ENCODE results near the gene TMEM184C. TPM values are rescaled to one million over a fixed set of nuclear protein-coding genes. Genes with fewer than 3 reads are reported as not detected.

The TMEM184C gene
- polyA plus RNA-seq, 3 donors: 48.8 to 54.3 (median 50.5) TPM

GRCh38 chr4:147691820-147692219, 74.6 kb downstream of the TMEM184C start:
- DNase-seq (ENCODE audit: extremely low read depth in 1 of 11, low read depth in 9 of 11, low spot score in 4 of 11): no peak

GRCh38 chr4:147693218-147693617, 76.0 kb downstream of the TMEM184C start:
- no peak for DNase-seq (ENCODE audit: extremely low read depth in 1 of 11, low read depth in 9 of 11, low spot score in 4 of 11)

- no peak for DNase-seq (ENCODE audit: extremely low read depth in 1 of 11, low read depth in 9 of 11, low spot score in 4 of 11)
Observed at GRCh38 chr4:147696866-147697265, 79.7 kb downstream of the TMEM184C start.

- no peak for DNase-seq (ENCODE audit: extremely low read depth in 1 of 11, low read depth in 9 of 11, low spot score in 4 of 11)
Observed at GRCh38 chr4:147704846-147705245, 87.6 kb downstream of the TMEM184C start.

- DNase-seq (ENCODE audit: extremely low read depth in 1 of 11, low read depth in 9 of 11, low spot score in 4 of 11): peak in 1 of 11 donors; percentile 29
Observed at GRCh38 chr4:147707892-147708672, 90.9 kb downstream of the TMEM184C start.

- DNase-seq (ENCODE audit: extremely low read depth in 1 of 11, low read depth in 9 of 11, low spot score in 4 of 11): no peak
Observed at GRCh38 chr4:147709999-147710398, 92.8 kb downstream of the TMEM184C start.

GRCh38 chr4:147714575-147715401, 97.6 kb downstream of the TMEM184C start:
- no peak for DNase-seq (ENCODE audit: extremely low read depth in 1 of 11, low read depth in 9 of 11, low spot score in 4 of 11)

- DNase-seq (ENCODE audit: extremely low read depth in 1 of 11, low read depth in 9 of 11, low spot score in 4 of 11): no peak
Observed at GRCh38 chr4:147717878-147718277, 100.7 kb downstream of the TMEM184C start.

Other genes starting within 250 kb of the TMEM184C start
- gene EDNRA, start 136.3 kb upstream of the TMEM184C start, polyA plus RNA-seq (ENCODE audit: insufficient read length in 3 of 3): 10 to 100 TPM; 67.9 to 97.2 (median 88.1) TPM
- gene PRMT9, start 66.8 kb downstream of the TMEM184C start, polyA plus RNA-seq (ENCODE audit: insufficient read length in 3 of 3): 10 to 100 TPM; 23.1 to 30.3 (median 28.8) TPM
- 10 to 100 TPM; 19.7 to 20.7 (median 20.6) TPM for gene ARHGAP10, start 114.7 kb downstream of the TMEM184C start, polyA plus RNA-seq (ENCODE audit: insufficient read length in 3 of 3)

Data from renal cortex interstitium (tissue), 11 donors.